Activated naive CD8-positive, alpha-beta T cell treated with anti-CD3 and anti-CD28 coated beads, Interleukin-2, amount 50 U/mL, for 24 hours (primary cell): Measurements from ENCODE around the gene KIRREL2.
A peak's percentile ranks its signal among the peaks of the same experiment; 100 is the strongest.

Experiments used
- ATAC-seq: fragments of 150-1000 bp; cut with Tn5 transposase; one replicate; pipeline ENCODE4 v1.10.0; 2021
- DNase-seq: peaks from one replicate; pipeline ENCODE4 v3.0.0; 2021
- H3K27ac Mint-ChIP-seq: one replicate; pipeline ENCODE4 v1.8.0; 2021; ENCODE audit warnings: mild to moderate bottlenecking, mixed read lengths
- H3K27me3 Mint-ChIP-seq: one replicate; pipeline ENCODE4 v1.8.0; 2021; ENCODE audit warnings: mixed read lengths
- H3K36me3 Mint-ChIP-seq: one replicate; pipeline ENCODE4 v1.8.0; 2021; ENCODE audit warnings: low read depth, mixed read lengths
- H3K4me1 Mint-ChIP-seq: one replicate; pipeline ENCODE4 v1.8.0; 2021; ENCODE audit warnings: mixed read lengths
- H3K4me3 Mint-ChIP-seq: one replicate; pipeline ENCODE4 v1.8.0; 2021; ENCODE audit warnings: mild to moderate bottlenecking, moderate library complexity, mixed read lengths
- H3K9me3 Mint-ChIP-seq: one replicate; pipeline ENCODE4 v1.8.0; 2021; ENCODE audit warnings: mixed read lengths

Gene KIRREL2

DNA sequence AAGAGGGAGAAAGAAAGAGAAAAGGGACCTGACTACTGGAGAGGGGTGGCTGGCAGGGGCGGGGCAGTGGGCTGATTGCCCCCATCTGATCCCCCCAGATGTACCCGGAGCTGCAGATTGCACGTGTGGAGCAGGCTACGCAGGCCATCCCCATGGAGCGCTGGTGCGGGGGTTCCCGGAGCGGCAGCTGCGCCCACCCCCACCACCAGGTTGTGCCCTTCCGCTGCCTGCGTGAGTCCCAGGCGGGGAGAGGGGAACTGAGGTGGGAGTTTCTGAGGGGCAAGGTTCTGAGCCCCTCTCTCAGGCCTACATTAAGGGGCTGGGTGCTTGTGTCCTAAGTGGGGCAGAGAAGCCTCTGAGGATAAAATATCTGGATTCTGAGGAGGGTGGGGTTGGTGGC is 14.1 kb downstream of the KIRREL2 start:
- H3K9me3 Mint-ChIP-seq = no peaks in the 10 kb centered on the region
- DNase-seq = no peak
- no peak for ATAC-seq
- H3K4me1 Mint-ChIP-seq = peaks cover 16% of the 10 kb centered on the region
- H3K36me3 Mint-ChIP-seq = no peaks in the 10 kb centered on the region
- H3K27me3 Mint-ChIP-seq = peaks cover 41% of the 10 kb centered on the region
- no peak overlapping the region for H3K4me3 Mint-ChIP-seq
- H3K27ac Mint-ChIP-seq = no peak overlapping the region

DNA sequence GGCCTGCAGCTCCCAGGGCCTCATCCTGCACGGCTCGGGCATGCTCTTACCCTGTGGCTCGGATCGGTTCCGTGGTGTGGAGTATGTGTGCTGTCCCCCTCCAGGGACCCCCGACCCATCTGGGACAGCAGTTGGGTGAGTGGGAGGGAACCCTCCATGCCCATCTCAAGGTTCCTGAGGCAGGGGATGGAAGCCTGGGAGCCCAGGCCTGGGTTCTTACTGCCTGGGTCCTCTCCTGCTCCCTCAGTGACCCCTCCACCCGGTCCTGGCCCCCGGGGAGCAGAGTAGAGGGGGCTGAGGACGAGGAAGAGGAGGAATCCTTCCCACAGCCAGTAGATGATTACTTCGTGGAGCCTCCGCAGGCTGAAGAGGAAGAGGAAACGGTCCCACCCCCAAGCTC is 14.9 kb downstream of the KIRREL2 start:
- ATAC-seq (no peak), DNase-seq (no peak)
- Mint-ChIP-seq H3K4me1 (peaks cover 16% of the 10 kb centered on the region), H3K27ac (no peak overlapping the region), H3K36me3 (no peaks in the 10 kb centered on the region), H3K9me3 (no peaks in the 10 kb centered on the region), H3K27me3 (peaks cover 44% of the 10 kb centered on the region), H3K4me3 (no peak overlapping the region)

DNA sequence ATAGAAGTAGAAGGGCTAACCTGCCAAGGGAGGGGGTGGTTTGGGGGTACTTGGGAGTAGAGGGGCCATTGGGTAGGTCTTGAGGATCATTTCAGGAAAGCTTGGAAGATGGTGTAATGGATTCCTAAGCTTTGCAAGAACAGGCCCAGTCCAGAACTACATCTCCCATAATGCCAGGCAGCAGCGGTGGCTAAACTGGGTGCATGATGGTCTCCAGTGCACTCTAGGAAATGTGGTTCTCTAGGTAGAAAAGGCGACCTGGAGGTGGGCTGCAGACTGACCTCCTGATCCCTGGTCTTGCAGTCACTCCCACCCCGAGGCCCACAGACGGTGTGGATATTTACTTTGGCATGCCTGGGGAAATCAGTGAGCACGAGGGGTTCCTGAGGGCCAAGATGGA is 15.5 kb downstream of the KIRREL2 start:
- H3K4me1 Mint-ChIP-seq = peaks cover 16% of the 10 kb centered on the region
- H3K27ac Mint-ChIP-seq = no peak overlapping the region
- ATAC-seq (no peak), DNase-seq (no peak)
- H3K27me3 Mint-ChIP-seq = peaks cover 42% of the 10 kb centered on the region
- H3K9me3 Mint-ChIP-seq = no peaks in the 10 kb centered on the region
- H3K4me3 Mint-ChIP-seq = no peak overlapping the region
- H3K36me3 Mint-ChIP-seq = no peaks in the 10 kb centered on the region

DNA sequence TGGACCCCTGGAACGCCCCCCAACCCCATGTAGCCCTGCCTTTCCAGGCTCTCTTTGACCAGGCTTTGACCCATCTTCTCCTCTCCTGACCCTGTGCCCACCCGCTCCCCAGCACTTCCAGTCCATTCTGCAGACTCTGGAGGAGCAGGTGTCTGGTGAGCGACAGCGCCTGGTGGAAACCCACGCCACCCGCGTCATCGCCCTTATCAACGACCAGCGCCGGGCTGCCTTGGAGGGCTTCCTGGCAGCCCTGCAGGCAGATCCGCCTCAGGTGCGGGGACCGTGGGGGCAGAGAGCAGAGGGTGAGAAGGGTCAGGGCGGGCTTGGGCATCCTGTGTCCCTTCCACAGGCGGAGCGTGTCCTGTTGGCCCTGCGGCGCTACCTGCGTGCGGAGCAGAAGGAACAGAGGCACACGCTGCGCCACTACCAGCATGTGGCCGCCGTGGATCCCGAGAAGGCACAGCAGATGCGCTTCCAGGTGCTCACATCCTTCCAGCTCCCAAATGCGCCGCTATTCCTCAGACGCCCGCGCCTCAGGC is 17.8 kb downstream of the KIRREL2 start:
- peaks cover 8% of the 10 kb centered on the region for H3K4me1 Mint-ChIP-seq
- H3K27ac Mint-ChIP-seq = no peak overlapping the region
- ATAC-seq (no peak), DNase-seq (no peak)
- H3K9me3 Mint-ChIP-seq = no peaks in the 10 kb centered on the region
- no peaks in the 10 kb centered on the region for H3K36me3 Mint-ChIP-seq
- no peak overlapping the region for H3K4me3 Mint-ChIP-seq
- peaks cover 36% of the 10 kb centered on the region for H3K27me3 Mint-ChIP-seq

DNA sequence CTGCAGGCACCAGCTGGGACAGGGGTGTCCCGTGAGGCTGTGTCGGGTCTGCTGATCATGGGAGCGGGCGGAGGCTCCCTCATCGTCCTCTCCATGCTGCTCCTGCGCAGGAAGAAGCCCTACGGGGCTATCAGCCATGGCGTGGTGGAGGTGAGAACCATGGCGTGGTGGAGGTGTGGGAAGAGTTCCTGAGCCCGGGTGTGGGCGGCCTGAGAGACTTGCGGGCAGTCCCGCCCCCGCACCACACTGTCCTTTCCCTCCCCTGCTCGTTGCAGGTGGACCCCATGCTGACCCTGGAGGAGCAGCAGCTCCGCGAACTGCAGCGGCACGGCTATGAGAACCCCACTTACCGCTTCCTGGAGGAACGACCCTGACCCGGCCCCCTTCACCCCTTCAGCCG is 22.4 kb downstream of the KIRREL2 start:
- H3K4me3 Mint-ChIP-seq = no peak overlapping the region
- ATAC-seq (no peak), DNase-seq (no peak)
- H3K9me3 Mint-ChIP-seq = no peaks in the 10 kb centered on the region
- H3K27me3 Mint-ChIP-seq = peaks cover 21% of the 10 kb centered on the region
- peaks cover 4% of the 10 kb centered on the region for H3K4me1 Mint-ChIP-seq
- H3K36me3 Mint-ChIP-seq = no peaks in the 10 kb centered on the region
- no peak overlapping the region for H3K27ac Mint-ChIP-seq

DNA sequence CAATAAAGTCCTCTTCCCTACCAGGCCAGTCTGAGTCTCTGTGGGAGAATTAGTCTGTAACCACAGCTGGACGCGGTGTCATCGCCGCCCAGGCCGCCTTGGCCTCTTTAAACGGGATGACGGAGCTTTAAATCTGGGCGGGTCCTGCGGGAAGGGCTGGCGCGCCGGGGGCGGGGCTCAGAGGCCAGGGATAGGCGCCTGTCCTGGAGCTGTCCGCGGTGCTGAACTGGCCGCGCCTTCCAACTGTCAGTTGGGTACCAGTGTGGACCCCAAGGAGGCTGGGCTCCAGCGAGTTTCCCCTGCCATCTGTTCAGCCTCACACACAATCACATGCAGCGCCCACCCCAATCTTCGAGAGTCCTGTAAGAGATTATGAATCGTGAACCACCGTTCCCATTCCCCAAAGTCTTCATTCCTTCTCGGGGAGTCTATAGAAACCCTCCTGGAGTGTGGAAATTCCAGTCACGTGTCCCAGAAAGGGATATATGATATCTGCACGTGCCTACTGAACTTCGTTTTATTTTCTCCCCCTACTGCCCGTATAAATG is 23.1 kb downstream of the KIRREL2 start:
- peaks cover 21% of the 10 kb centered on the region for H3K27me3 Mint-ChIP-seq
- ATAC-seq (peak; percentile 72), DNase-seq (peak; percentile 91)
- H3K36me3 Mint-ChIP-seq = no peaks in the 10 kb centered on the region
- H3K27ac Mint-ChIP-seq = no peak overlapping the region
- H3K4me3 Mint-ChIP-seq = no peak overlapping the region
- no peaks in the 10 kb centered on the region for H3K9me3 Mint-ChIP-seq
- peaks cover 4% of the 10 kb centered on the region for H3K4me1 Mint-ChIP-seq

DNA sequence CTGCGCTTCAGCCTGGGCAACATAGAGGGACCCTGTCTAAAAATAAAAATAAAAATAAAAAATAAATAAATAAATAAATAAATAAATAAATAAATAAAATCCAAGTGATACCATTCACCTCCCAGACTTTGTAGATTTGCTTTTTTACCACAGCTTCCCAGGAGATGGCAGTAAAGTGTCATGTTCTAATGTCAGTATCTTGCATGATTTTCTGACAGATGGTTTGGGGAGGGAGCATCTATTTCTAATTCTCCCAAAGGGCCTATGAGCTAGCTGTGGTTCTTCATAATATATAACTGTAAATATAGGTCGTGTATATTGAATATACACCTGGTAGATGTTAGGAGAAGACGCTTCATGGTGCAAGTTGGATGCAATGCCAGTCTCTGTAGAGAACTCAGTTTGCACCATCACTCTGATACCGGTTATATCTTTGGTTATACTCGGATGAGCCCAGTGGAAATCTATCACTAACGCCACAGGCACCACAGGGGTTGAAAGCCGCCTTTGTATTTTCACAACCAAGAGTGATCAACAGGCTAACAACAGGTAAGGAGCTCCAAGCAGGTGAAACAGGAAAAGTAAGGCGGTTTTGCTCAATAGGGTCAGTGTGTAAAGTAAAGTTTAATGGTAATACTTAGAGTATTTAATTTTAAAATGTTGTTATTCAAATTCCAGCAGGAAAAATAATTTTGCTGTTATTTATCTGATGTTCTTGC is 25.6 kb downstream of the KIRREL2 start:
- DNase-seq = no peak
- Mint-ChIP-seq H3K9me3 (no peaks in the 10 kb centered on the region), H3K27ac (no peak overlapping the region), H3K4me3 (no peak overlapping the region), H3K36me3 (peaks cover 5% of the 10 kb centered on the region), H3K4me1 (peaks cover 4% of the 10 kb centered on the region), H3K27me3 (peaks cover 16% of the 10 kb centered on the region)
- ATAC-seq = no peak

DNA sequence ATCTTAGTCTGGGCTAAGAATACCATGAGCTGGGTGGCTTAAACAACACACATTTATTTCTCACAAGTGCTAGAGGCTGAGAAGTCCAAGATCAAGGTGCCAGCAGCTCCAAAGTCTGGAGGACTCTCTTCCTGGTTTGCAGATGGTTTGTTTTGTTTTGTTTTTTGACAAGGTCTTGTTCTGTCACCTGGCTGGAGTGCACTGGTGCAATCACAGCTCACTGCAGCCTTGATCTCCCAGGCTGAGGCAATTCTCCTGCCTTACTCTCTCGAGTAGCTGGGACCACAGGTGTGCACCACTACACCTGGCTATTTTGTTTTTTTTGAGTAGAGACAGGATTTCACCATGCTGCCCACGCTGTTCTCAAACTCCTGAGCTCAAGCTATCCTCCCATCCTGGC is 27.2 kb downstream of the KIRREL2 start:
- no peak overlapping the region for H3K4me3 Mint-ChIP-seq
- no peak overlapping the region for H3K27ac Mint-ChIP-seq

DNA sequence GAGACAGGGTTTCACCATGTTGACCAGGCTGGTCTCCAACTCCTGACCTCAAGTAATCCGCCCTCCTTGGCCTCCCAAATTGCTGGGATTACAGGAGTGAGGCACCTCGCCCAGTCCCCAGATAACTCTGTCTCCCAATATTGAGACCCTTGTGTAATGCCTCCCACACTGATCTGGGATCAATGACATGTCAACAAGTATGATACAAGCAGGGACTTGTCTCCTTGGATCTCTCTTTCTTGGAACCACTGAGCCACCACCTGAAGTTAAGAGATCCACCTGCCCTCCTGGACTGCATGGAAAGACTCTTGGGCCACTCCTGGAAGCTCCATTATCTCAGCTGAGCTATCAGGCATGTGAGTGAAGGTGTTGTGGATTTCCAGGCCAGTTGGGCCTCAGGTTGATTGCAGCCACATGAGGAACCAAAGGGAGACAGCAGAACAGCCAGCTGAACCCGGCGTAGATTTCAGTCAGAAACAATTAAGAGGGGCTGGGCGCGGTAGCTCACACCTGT is 28.6 kb downstream of the KIRREL2 start:
- Mint-ChIP-seq H3K36me3 (peaks cover 30% of the 10 kb centered on the region), H3K27me3 (no peaks in the 10 kb centered on the region), H3K27ac (peak overlapping the region; percentile 23), H3K4me3 (no peak overlapping the region), H3K9me3 (no peaks in the 10 kb centered on the region), H3K4me1 (no peaks in the 10 kb centered on the region)
- DNase-seq = no peak
- ATAC-seq = no peak

More for the DNA sequence above, 27.2 kb downstream of the KIRREL2 start:
- Mint-ChIP-seq H3K27me3 (peaks cover 9% of the 10 kb centered on the region), H3K4me1 (peaks cover 4% of the 10 kb centered on the region), H3K9me3 (no peaks in the 10 kb centered on the region), H3K36me3 (peaks cover 20% of the 10 kb centered on the region)
- DNase-seq (no peak), ATAC-seq (no peak)

DNA sequence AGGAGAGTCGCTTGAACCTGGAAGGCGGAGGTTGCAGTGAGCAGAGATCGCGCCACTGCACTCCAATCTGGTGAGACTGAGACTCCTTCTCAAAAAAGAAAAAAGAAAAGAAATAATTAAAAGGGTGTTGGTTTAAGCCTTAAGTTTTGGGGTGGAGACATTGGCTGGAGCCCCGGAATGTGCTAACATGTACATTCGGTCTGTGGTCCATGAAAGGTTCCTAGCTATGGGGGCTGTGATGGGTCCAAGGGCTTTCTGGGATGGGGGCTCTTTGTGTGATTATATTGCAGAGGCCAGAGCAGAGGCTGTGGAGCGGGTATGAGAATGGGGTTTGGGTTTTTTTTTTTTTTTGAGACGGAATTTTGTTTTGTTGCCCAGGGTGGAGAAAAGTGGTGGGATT is 29.2 kb downstream of the KIRREL2 start:
- peaks cover under 1% of the 10 kb centered on the region for H3K4me1 Mint-ChIP-seq
- no peaks in the 10 kb centered on the region for H3K9me3 Mint-ChIP-seq
- DNase-seq (no peak), ATAC-seq (no peak)
- H3K27ac Mint-ChIP-seq = peak overlapping the region; percentile 23
- H3K36me3 Mint-ChIP-seq = peaks cover 35% of the 10 kb centered on the region
- no peaks in the 10 kb centered on the region for H3K27me3 Mint-ChIP-seq
- H3K4me3 Mint-ChIP-seq = no peak overlapping the region

DNA sequence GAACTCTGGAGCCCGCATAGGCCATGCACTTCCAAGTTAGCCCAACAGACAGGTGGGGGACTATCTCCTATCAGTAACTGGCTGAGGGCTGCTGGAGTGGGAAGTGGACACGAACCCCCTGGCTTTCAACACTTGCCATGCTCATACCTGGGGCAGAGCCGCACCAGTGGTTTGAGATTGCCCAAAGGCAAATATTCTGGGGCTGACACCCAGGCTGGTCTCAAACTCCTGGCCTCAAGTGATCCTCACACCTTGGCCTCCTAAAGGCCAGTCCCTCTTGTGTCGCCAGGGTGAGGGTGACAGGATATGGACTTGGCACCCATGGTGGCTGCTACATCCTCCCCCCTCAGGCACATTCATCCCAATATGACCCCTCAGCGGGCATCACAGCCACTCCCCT is 30.5 kb downstream of the KIRREL2 start:
- H3K9me3 Mint-ChIP-seq = no peaks in the 10 kb centered on the region
- no peak overlapping the region for H3K4me3 Mint-ChIP-seq
- H3K4me1 Mint-ChIP-seq = peaks cover 4% of the 10 kb centered on the region
- ATAC-seq (no peak), DNase-seq (no peak)
- no peak overlapping the region for H3K27ac Mint-ChIP-seq
- H3K27me3 Mint-ChIP-seq = no peaks in the 10 kb centered on the region
- H3K36me3 Mint-ChIP-seq = peaks cover 44% of the 10 kb centered on the region

DNA sequence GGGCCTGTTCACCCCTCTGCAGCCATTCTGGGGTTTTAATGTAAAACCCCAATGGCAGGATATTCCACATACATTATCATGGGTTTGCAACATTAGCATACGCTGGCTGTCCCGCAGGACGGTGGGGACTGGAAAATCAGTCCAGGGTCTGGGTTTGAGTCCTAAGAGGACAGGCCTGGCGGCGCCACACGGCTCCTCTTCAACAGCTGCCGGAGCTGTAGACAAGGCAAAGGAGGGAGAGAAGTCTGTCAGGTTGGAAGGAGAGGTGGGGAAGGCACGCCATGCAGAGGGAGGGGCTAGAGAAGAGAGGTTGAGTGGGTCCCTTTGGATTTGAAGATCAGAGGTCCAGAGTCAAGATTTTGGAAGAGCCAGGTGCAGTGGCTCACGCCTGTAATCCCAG is 31.7 kb downstream of the KIRREL2 start:
- H3K27ac Mint-ChIP-seq = peak overlapping the region; percentile 18
- ATAC-seq = no peak

DNA sequence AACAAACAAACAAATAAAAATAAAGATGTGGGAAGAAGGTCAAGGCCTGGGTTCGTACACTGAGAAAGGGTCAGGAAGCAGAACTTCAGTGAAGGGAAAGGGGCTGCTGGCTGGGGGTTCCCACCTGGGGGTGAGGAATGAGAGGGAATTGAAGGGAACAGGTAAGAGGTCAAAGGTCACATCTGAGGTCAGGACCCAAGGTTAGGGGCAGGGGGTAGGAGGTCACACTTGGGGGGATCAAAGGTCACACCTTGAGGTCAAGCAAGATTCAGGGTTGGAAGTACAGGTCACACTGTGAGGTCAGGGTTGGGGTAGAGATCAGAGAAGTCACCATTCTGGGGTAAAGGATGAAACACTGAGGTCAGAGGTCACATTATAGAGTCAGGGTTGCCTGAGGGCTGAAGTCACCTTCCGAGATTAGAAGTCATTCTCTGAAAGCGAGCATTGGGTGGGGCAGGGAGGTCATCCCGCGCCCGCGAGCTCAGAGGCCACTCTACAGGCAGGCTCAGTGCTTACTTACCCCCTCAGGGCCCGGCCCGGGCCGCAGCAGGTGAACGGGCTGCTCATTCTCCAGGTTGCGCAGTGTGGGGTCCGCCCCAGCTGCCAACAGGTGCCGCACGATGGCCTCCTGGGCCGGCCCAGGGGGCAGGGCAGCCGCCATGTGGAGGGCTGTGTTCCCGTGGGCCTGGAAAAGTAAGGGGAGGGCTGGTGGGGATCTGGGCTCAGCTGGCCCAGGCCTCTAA is 32.8 kb downstream of the KIRREL2 start:
- H3K36me3 Mint-ChIP-seq = peaks cover 65% of the 10 kb centered on the region
- H3K27me3 Mint-ChIP-seq = no peaks in the 10 kb centered on the region
- no peak overlapping the region for H3K4me3 Mint-ChIP-seq
- H3K9me3 Mint-ChIP-seq = no peaks in the 10 kb centered on the region
- ATAC-seq (no peak), DNase-seq (no peak)
- peaks cover 16% of the 10 kb centered on the region for H3K4me1 Mint-ChIP-seq
- peak overlapping the region; percentile 27 for H3K27ac Mint-ChIP-seq

More for the DNA sequence above, 31.7 kb downstream of the KIRREL2 start:
- Mint-ChIP-seq H3K9me3 (no peaks in the 10 kb centered on the region), H3K36me3 (peaks cover 54% of the 10 kb centered on the region), H3K4me3 (no peak overlapping the region), H3K27me3 (no peaks in the 10 kb centered on the region), H3K4me1 (peaks cover 11% of the 10 kb centered on the region)
- no peak for DNase-seq

DNA sequence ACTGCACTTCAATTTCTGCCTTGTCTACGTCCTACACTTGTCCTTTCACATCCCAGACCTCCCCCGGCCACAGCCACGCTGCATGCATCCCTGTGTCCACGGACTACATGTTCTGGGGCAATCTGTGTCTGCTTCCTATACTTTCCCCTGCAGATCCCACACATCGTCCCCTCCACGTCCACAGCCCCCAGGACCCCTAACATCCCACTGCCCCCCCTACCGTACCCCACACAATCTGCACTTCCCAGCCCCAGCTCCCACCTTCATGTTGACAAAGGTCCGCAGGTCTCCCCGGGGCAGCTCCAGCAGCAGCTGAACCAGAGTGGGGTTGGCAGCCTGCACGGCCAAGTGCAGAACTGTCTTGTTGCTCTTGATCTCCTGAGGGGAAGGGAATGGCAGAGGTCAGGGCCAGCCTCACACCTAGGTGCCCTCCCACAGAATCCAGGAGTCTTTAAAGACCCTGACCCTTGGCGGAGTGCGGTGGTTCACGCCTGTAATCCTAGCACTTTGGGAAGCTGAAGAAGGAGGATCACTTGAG is 33.5 kb downstream of the KIRREL2 start:
- Mint-ChIP-seq H3K4me3 (no peak overlapping the region), H3K27me3 (no peaks in the 10 kb centered on the region), H3K27ac (no peak overlapping the region), H3K36me3 (peaks cover 68% of the 10 kb centered on the region), H3K4me1 (peaks cover 19% of the 10 kb centered on the region), H3K9me3 (no peaks in the 10 kb centered on the region)
- ATAC-seq = no peak
- no peak for DNase-seq
